HEK293 (cell line): ENCODE measurements around the gene DOCK4.

Experiments used
- CTCF ChIA-PET: fragments of 350-600 bp; formaldehyde crosslinking; extraction: SDS; loops from one replicate; lab custom pipeline; 2021; ENCODE audit warnings: antibody characterized with exemption; lab: Yijun Ruan, JAX
- POLR2A ChIA-PET: fragments of 300-600 bp; formaldehyde crosslinking; extraction: SDS; loops from one replicate; lab custom pipeline; 2020; ENCODE audit warnings: antibody characterized with exemption, inconsistent platforms; lab: Yijun Ruan, JAX
- H3K27ac ChIP-seq: fragments of 200-500 bp; sonication (Bioruptor generic); 2 replicates; pipeline ENCODE4 v1.5.1; 2014; ENCODE audit warnings: low read depth, low read length, control low read depth, inconsistent platforms; ENCODE audit errors: extremely low read depth
- H3K36me3 ChIP-seq, 2 experiments: fragments of 200-500 bp in 1 of 2; sonication (Bioruptor generic) in 1 of 2; 1 replicate in 1 of 2; 2 replicates in 1 of 2; pipeline ENCODE4 v1.5.1; 2014 to 2017; ENCODE audit warnings: inconsistent platforms in 2 of 2, low read length in 2 of 2; ENCODE audit not compliant: control insufficient read depth in 2 of 2, insufficient read depth in 1 of 2
- H3K4me1 ChIP-seq: fragments of 200-500 bp; sonication (Bioruptor generic); 2 replicates; pipeline ENCODE4 v1.5.1; 2014; ENCODE audit warnings: mild to moderate bottlenecking, low read length, inconsistent platforms; ENCODE audit not compliant: control insufficient read depth, insufficient read depth
- H3K4me3 ChIP-seq: 2 replicates; pipeline ENCODE4 v1.5.1; 2011; ENCODE audit warnings: low read depth, mild to moderate bottlenecking, control low read depth, low read length, moderate library complexity
- H3K9me3 ChIP-seq: fragments of 200-500 bp; sonication (Bioruptor generic); 2 replicates; pipeline ENCODE4 v1.5.1; 2014; ENCODE audit warnings: low read depth, low read length, inconsistent platforms; ENCODE audit not compliant: control insufficient read depth, insufficient read depth
- BCL11B ChIP-seq: fragments of 450-650 bp; formaldehyde crosslinking; IDR thresholded peaks from 2 replicates; pipeline ENCODE4 v1.5.1; 2016; ENCODE audit warnings: low read depth, missing biosample characterization, missing genetic modification characterization
- KLF1 ChIP-seq: fragments of 450-650 bp; formaldehyde crosslinking; IDR thresholded peaks from 2 replicates; pipeline ENCODE4 v1.5.1; 2016; ENCODE audit warnings: missing biosample characterization, missing genetic modification characterization
- KLF8 ChIP-seq: fragments of 450-650 bp; formaldehyde crosslinking; IDR thresholded peaks from 2 replicates; pipeline ENCODE4 v1.5.1; 2016; ENCODE audit warnings: missing biosample characterization, missing genetic modification characterization
- SP7 ChIP-seq: fragments of 450-650 bp; formaldehyde crosslinking; IDR thresholded peaks from 2 replicates; pipeline ENCODE4 v1.5.1; 2016; ENCODE audit warnings: missing biosample characterization, missing genetic modification characterization
- ZBTB11 ChIP-seq: fragments of 450-650 bp; formaldehyde crosslinking; conservative IDR thresholded peaks from 2 replicates; pipeline ENCODE4 v1.5.1; 2016; ENCODE audit warnings: low read depth, missing biosample characterization, missing genetic modification characterization
- ZBTB17 ChIP-seq: fragments of 450-650 bp; formaldehyde crosslinking; IDR thresholded peaks from 2 replicates; pipeline ENCODE4 v1.5.1; 2016; ENCODE audit warnings: missing biosample characterization, missing genetic modification characterization
- ZBTB48 ChIP-seq: fragments of 450-650 bp; formaldehyde crosslinking; IDR thresholded peaks from 2 replicates; pipeline ENCODE4 v1.5.1; 2016; ENCODE audit warnings: missing biosample characterization, missing genetic modification characterization
- ZEB2 ChIP-seq: fragments of 450-650 bp; formaldehyde crosslinking; IDR thresholded peaks from 2 replicates; pipeline ENCODE4 v1.5.1; 2016; ENCODE audit warnings: missing biosample characterization, missing genetic modification characterization
- ZFP3 ChIP-seq: fragments of 450-650 bp; formaldehyde crosslinking; IDR thresholded peaks from 2 replicates; pipeline ENCODE4 v1.5.1; 2016; ENCODE audit warnings: low read depth, missing biosample characterization, missing genetic modification characterization
- ZNF146 ChIP-seq: fragments of 450-650 bp; formaldehyde crosslinking; IDR thresholded peaks from 2 replicates; pipeline ENCODE4 v1.5.1; 2016; ENCODE audit warnings: missing biosample characterization, missing genetic modification characterization
- ZNF148 ChIP-seq: fragments of 450-650 bp; formaldehyde crosslinking; IDR thresholded peaks from 2 replicates; pipeline ENCODE4 v1.5.0; 2017; ENCODE audit warnings: missing biosample characterization, missing genetic modification characterization, borderline replicate concordance
- ZNF202 ChIP-seq: fragments of 450-650 bp; formaldehyde crosslinking; IDR thresholded peaks from 2 replicates; pipeline ENCODE4 v1.5.1; 2016; ENCODE audit warnings: missing biosample characterization, missing genetic modification characterization, borderline replicate concordance
- ZNF24 ChIP-seq: fragments of 450-650 bp; formaldehyde crosslinking; IDR thresholded peaks from 2 replicates; pipeline ENCODE4 v1.5.1; 2016; ENCODE audit warnings: missing biosample characterization, missing genetic modification characterization
- ZNF366 ChIP-seq: fragments of 450-650 bp; formaldehyde crosslinking; conservative IDR thresholded peaks from 2 replicates; pipeline ENCODE4 v1.5.1; 2016; ENCODE audit warnings: missing biosample characterization, missing genetic modification characterization
- ZNF404 ChIP-seq: fragments of 450-650 bp; formaldehyde crosslinking; IDR thresholded peaks from 2 replicates; pipeline ENCODE4 v1.5.1; 2017; ENCODE audit warnings: missing biosample characterization, missing genetic modification characterization
- ZNF514 ChIP-seq: fragments of 450-650 bp; formaldehyde crosslinking; IDR thresholded peaks from 2 replicates; pipeline ENCODE4 v1.5.1; 2016; ENCODE audit warnings: missing biosample characterization, missing genetic modification characterization
- ZNF548 ChIP-seq: fragments of 450-650 bp; formaldehyde crosslinking; IDR thresholded peaks from 2 replicates; pipeline ENCODE4 v1.5.1; 2016; ENCODE audit warnings: missing biosample characterization, missing genetic modification characterization
- ZNF580 ChIP-seq: fragments of 450-650 bp; formaldehyde crosslinking; IDR thresholded peaks from 2 replicates; pipeline ENCODE4 v1.5.1; 2016; ENCODE audit warnings: missing biosample characterization, missing genetic modification characterization
- ZNF596 ChIP-seq: fragments of 450-650 bp; IDR thresholded peaks from 2 replicates; pipeline ENCODE4 v1.5.0; 2018; ENCODE audit warnings: missing biosample characterization, mild to moderate bottlenecking, missing genetic modification characterization, moderate library complexity
- ZNF624 ChIP-seq: fragments of 450-650 bp; formaldehyde crosslinking; IDR thresholded peaks from 2 replicates; pipeline ENCODE4 v1.5.1; 2017; ENCODE audit warnings: missing biosample characterization, missing genetic modification characterization

The DOCK4 gene

GRCh38 chr7:112006071-112006470 lies 200.1 kb downstream of the DOCK4 start:
- POLR2A ChIA-PET = no interaction called here
- H3K4me1 ChIP-seq = no peaks in the 10 kb centered on the region

GRCh38 chr7:112005205-112005775 lies 200.9 kb downstream of the DOCK4 start:
- POLR2A ChIA-PET = no interaction called here
- H3K27ac ChIP-seq = no peak overlapping the region
- no peaks in the 10 kb centered on the region for H3K4me1 ChIP-seq
- TF ChIP-seq ZNF404 (tag by site-specific recombination) = no peak
- no peak for TF ChIP-seq BCL11B
- TF ChIP-seq ZNF146 (tag by site-specific recombination) = no peak
- TF ChIP-seq ZNF366 (tag by site-specific recombination) = no peak
- TF ChIP-seq, all 188 proteins: peak for 0
- Histone ChIP-seq H3K36me3 (no peaks in the 10 kb centered on the region), H3K4me3 (no peak overlapping the region), H3K9me3 (no peaks in the 10 kb centered on the region)
- CTCF ChIA-PET = no interaction called here

More at GRCh38 chr7:112006071-112006470, 200.1 kb downstream of the DOCK4 start:
- CTCF ChIA-PET = no interaction called here
- no peaks in the 10 kb centered on the region for H3K36me3 ChIP-seq
- no peak overlapping the region for H3K27ac ChIP-seq
- TF ChIP-seq KLF1 (tag by site-specific recombination) = peak; percentile 90
- no peak for TF ChIP-seq ZNF596 (tag by site-specific recombination)
- TF ChIP-seq ZNF548 (tag by site-specific recombination) = no peak
- no peak overlapping the region for H3K4me3 ChIP-seq
- H3K9me3 ChIP-seq = no peaks in the 10 kb centered on the region

GRCh38 chr7:112001091-112001826 lies 204.9 kb downstream of the DOCK4 start:
- Histone ChIP-seq H3K36me3 (no peaks in the 10 kb centered on the region), H3K4me1 (no peaks in the 10 kb centered on the region), H3K27ac (no peak overlapping the region), H3K4me3 (no peak overlapping the region), H3K9me3 (no peaks in the 10 kb centered on the region)
- no peak for TF ChIP-seq ZNF24 (tag by site-specific recombination)
- no peak for TF ChIP-seq KLF8 (tag by site-specific recombination)
- no peak for TF ChIP-seq SP7 (tag by site-specific recombination)
- no peak for TF ChIP-seq ZNF514 (tag by site-specific recombination)
- TF ChIP-seq BCL11B = no peak
- no peak for TF ChIP-seq ZNF580
- no peak for TF ChIP-seq ZFP3
- no peak for TF ChIP-seq ZNF624
- TF ChIP-seq ZNF202 (tag by site-specific recombination) = no peak
- no peak for TF ChIP-seq ZBTB48
- no peak for TF ChIP-seq ZEB2 (tag by site-specific recombination)
- no peak for TF ChIP-seq ZBTB17 (tag by site-specific recombination)
- TF ChIP-seq ZNF148 (tag by site-specific recombination) = no peak
- no peak for TF ChIP-seq ZBTB11 (tag by site-specific recombination)
- CTCF ChIA-PET = interaction anchor here (0.7 kb wide), 1 partner anchor 494 kb away, joined by 3 read pairs; no protein-coding TSS in a partner anchor
- POLR2A ChIA-PET = no interaction called here
